HG03196 (cell line): ENCODE measurements around the gene NBPF11.
"Not testable (repeated sequence)": the region's sequence is repeated elsewhere in the genome, so short reads cannot be mapped to it uniquely, and the experiment has no call there.

Source experiments
- ATAC-seq: cut with Tn5 transposase; IDR thresholded peaks from one replicate; pipeline ENCODE4 v1.9.1; 2021; ENCODE audit not compliant: unreplicated experiment

Gene NBPF11

GRCh38 chr1:148151911-148152656 lies at the start of gene NBPF11:
TSS of gene NBPF11 (minus strand) at chr1:148152281. CDS start at chr1:148127003, 25,278 bp downstream.
- peak; percentile 91 for ATAC-seq

- ATAC-seq: not testable (repeated sequence)
Measured at GRCh38 chr1:148197396-148197795, 45.3 kb upstream of the NBPF11 start.

GRCh38 chr1:148196949-148197348 lies 44.9 kb upstream of the NBPF11 start:
- ATAC-seq: not testable (repeated sequence)

GRCh38 chr1:148195115-148195514 lies 43.0 kb upstream of the NBPF11 start:
- not testable (repeated sequence) for ATAC-seq

GRCh38 chr1:148188768-148189167 lies 36.7 kb upstream of the NBPF11 start:
- ATAC-seq: not testable (repeated sequence)

- ATAC-seq: not testable (repeated sequence)
Measured at GRCh38 chr1:148178682-148179081, 26.6 kb upstream of the NBPF11 start.

GRCh38 chr1:148175414-148175813 lies 23.3 kb upstream of the NBPF11 start:
- not testable (repeated sequence) for ATAC-seq

- not testable (repeated sequence) for ATAC-seq
Measured at GRCh38 chr1:148171995-148172394, 19.9 kb upstream of the NBPF11 start.

GRCh38 chr1:148166558-148167492 lies 14.7 kb upstream of the NBPF11 start:
- ATAC-seq: no peak

- no peak for ATAC-seq
Measured at GRCh38 chr1:148162363-148162762, 10.3 kb upstream of the NBPF11 start.

GRCh38 chr1:148161053-148161901 lies 9.2 kb upstream of the NBPF11 start:
- no peak for ATAC-seq

GRCh38 chr1:148160343-148161052 lies 8.4 kb upstream of the NBPF11 start:
- no peak for ATAC-seq

GRCh38 chr1:148160048-148160342 lies 7.9 kb upstream of the NBPF11 start:
- ATAC-seq: no peak

GRCh38 chr1:148158341-148159003 lies 6.4 kb upstream of the NBPF11 start:
- ATAC-seq: no peak

- ATAC-seq: not testable (repeated sequence)
Measured at GRCh38 chr1:148157803-148158202, 5.7 kb upstream of the NBPF11 start.

GRCh38 chr1:148155494-148156275 lies 3.6 kb upstream of the NBPF11 start:
- ATAC-seq: peak; percentile 30

- ATAC-seq: not testable (repeated sequence)
Measured at GRCh38 chr1:148152795-148153194, 714 bp upstream of the NBPF11 start.

GRCh38 chr1:148151371-148151819 lies 686 bp downstream of the NBPF11 start:
- peak; percentile 28 for ATAC-seq

GRCh38 chr1:148150945-148151344 lies 1.1 kb downstream of the NBPF11 start:
- not testable (repeated sequence) for ATAC-seq
